ENCODE results near the gene SBK2. TPM values are rescaled to one million over a fixed set of nuclear protein-coding genes. Genes with fewer than 3 reads are reported as not detected.
A peak's percentile ranks its signal among the peaks of the same experiment; 100 is the strongest.

SBK2 gene
- total and polyA plus RNA-seq, 12 donors = 0.39 to 14.1 (median 2.0) TPM

DNA sequence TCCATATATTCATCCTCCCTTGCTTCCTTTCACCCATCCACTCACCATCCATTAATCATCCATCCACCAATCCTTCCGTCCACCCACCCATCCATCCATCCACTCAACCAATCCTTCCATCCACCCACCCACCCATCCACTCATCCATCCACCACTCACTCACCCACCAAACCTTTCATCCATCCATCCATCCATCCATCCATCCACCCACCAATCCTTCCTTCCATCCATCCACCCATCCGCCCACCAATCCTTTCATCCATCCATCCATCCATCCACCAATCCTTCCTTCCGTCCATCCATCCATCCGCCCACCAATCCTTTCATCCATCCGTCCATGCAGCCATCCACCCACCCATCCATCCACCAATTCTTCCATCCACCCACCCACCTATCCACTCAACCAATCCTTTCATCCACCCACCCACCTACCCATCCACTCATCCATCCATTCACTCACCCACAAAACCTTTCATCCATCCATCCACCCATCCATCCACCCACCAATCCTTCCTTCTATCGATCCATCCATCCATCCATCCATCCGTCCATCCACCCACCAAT is 5.4 kb upstream of the SBK2 start:
- ATAC-seq = no peak
- no peak for DNase-seq
- H3K36me3 ChIP-seq = no peaks in the 10 kb centered on the region
- H3K4me3 ChIP-seq = no peak overlapping the region
- peaks cover 12 to 27% (median 24%) of the 10 kb centered on the region in 9 donors for H3K4me1 ChIP-seq
- no peaks in the 10 kb centered on the region for H3K27me3 ChIP-seq
- 90 to 96% methylated on average over 7 of the region's 7 CpGs for WGBS, 2 donors
- H3K9me3 ChIP-seq = no peaks in the 10 kb centered on the region
- intact Hi-C loops (cut with DNase I) = loop anchor here in 1 of 10 donors (5.0 kb wide), 1 partner anchor 1580 kb away; the partner anchor contains the start of gene CACNG8
- TF ChIP-seq, protein P1, sequence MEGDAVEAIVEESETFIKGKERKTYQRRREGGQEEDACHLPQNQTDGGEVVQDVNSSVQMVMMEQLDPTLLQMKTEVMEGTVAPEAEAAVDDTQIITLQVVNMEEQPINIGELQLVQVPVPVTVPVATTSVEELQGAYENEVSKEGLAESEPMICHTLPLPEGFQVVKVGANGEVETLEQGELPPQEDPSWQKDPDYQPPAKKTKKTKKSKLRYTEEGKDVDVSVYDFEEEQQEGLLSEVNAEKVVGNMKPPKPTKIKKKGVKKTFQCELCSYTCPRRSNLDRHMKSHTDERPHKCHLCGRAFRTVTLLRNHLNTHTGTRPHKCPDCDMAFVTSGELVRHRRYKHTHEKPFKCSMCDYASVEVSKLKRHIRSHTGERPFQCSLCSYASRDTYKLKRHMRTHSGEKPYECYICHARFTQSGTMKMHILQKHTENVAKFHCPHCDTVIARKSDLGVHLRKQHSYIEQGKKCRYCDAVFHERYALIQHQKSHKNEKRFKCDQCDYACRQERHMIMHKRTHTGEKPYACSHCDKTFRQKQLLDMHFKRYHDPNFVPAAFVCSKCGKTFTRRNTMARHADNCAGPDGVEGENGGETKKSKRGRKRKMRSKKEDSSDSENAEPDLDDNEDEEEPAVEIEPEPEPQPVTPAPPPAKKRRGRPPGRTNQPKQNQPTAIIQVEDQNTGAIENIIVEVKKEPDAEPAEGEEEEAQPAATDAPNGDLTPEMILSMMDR (IDR thresholded peaks at IDR 0.05) = no peak
- H3K27ac ChIP-seq = no peak overlapping the region

GRCh38 chr19:55541091-55541490 is 4.2 kb upstream of the SBK2 start:
- Histone ChIP-seq H3K27me3 (no peaks in the 10 kb centered on the region), H3K9me3 (no peaks in the 10 kb centered on the region), H3K36me3 (no peaks in the 10 kb centered on the region), H3K4me3 (no peak overlapping the region), H3K27ac (no peak overlapping the region), H3K4me1 (peaks cover 8 to 17% (median 14%) of the 10 kb centered on the region in 9 donors)
- ATAC-seq (no peak), DNase-seq (no peak)
- 80 to 81% methylated on average over 19 of the region's 19 CpGs for WGBS, 2 donors
- TF ChIP-seq, protein P1 (IDR thresholded peaks at IDR 0.05) = no peak
- intact Hi-C loops (cut with DNase I) = loop anchor here in 1 of 10 donors (5.0 kb wide), 1 partner anchor 1579 kb away; the partner anchor contains the start of gene CACNG8

DNA sequence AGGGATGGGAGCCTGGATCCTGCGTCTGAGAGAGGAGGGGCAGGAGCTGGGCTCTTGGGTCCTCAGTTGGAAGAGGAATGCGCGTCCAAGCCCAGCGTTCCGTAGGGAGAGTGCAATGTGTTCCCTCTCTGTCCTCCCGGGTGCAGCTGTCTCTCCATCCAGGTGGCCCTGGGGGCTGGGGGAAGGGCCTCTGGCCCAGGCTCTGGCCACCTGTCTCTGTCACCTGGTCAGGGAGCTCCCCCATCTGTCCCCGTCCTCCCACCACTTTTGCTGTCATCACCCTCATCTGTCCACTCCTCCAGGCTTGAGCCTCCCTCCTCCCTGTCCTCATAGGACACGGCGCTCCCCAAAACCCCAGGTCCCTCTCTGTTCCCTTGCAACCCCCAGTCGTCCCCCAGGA is 3.7 kb upstream of the SBK2 start:
- Histone ChIP-seq H3K36me3 (no peaks in the 10 kb centered on the region), H3K27ac (no peak overlapping the region), H3K9me3 (no peaks in the 10 kb centered on the region), H3K27me3 (no peaks in the 10 kb centered on the region), H3K4me1 (peaks cover 5 to 13% (median 9%) of the 10 kb centered on the region in 9 donors), H3K4me3 (no peak overlapping the region)
- intact Hi-C loops (cut with DNase I) = loop anchor here in 1 of 10 donors (5.0 kb wide), 1 partner anchor 1578 kb away; the partner anchor contains the start of gene CACNG8
- WGBS, 2 donors = 48 to 50% methylated on average over 10 of the region's 10 CpGs
- DNase-seq (no peak), ATAC-seq (peak in 1 of 8 donors; percentile 19)
- TF ChIP-seq, protein P1 (IDR thresholded peaks at IDR 0.05) = no peak

- Histone ChIP-seq H3K27me3 (no peaks in the 10 kb centered on the region), H3K4me1 (peaks cover 0 to under 1% (median 0%) of the 10 kb centered on the region in 9 donors), H3K36me3 (no peaks in the 10 kb centered on the region), H3K9me3 (no peaks in the 10 kb centered on the region), H3K27ac (no peak overlapping the region), H3K4me3 (no peak overlapping the region)
- TF ChIP-seq, protein P1 (IDR thresholded peaks at IDR 0.05) = no peak
- 83 to 85% methylated on average over 33 of the region's 33 CpGs for WGBS, 2 donors
- DNase-seq (no peak), ATAC-seq (no peak)
- intact Hi-C loops (cut with DNase I) = no loop called here
Measured at GRCh38 chr19:55539090-55539984, 2.4 kb upstream of the SBK2 start.
